Hematopoietic multipotent progenitor cell treated with erythropoietin and hydrocortisone succinate and interleukin-3 and kit ligand, for 6 days (in vitro differentiated cells): ENCODE data around the gene TSPAN5.
A peak's percentile ranks its signal among the peaks of the same experiment; 100 is the strongest.

Experiments
- DNase-seq: peaks from one replicate; pipeline ENCODE4 v3.0.0-alpha.2; 2015

The TSPAN5 gene

DNA sequence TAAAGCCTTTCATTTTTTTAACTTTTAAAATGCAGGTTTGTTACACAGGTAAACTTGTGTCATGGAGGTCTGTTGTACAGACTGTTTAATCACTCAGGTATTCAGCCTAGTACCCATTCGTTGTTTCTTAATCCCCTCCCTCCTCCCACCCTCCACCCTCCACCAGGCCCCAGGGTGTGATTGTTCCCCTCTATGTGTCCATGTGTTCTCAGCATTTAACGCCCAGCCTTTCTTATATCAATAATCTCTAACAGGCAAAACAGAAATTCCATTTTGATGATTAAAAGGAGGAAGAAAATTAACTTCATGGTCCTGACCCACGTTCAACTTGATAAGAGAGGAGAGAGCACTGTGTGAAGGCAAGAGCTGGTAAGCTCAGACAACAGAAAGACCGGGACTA lies 75.1 kb downstream of the TSPAN5 start:
- DNase-seq = no peak

DNA sequence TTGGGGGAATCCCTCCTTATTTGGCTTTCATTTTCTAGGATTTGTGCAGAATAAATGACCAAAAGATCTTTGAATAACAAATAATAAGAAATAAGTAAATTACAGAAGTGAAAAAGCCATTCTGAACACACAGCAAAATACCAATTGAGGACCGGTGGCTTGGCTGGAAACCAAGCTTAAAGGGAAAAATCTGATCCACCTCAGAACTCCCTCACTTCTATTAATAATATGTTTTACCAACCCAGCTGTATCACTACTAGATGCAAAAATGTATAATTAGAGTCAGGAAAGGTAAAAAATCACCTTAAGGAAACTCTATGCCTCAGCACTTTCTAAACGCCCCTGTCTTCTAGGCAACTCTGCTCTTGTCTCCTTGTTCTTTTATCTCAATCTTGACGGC lies 77.3 kb downstream of the TSPAN5 start:
- DNase-seq = no peak

DNA sequence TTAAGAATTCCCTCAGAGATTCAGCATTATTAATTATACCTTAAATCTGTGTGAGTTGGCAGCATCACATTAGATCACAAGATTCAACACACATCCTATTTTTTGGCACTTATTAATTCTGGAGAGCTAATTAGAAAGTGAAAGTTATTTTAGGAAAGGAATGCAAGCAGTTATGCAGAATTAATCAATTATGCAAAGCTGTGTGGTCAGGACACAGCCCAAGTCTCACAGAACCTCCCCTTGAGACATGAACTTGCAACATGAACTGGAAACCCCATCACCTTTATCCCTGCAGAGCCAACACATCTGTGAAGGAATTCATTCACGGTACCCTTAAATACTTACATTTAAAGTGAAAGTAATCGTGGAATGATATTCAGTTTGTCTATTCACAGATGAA lies 80.5 kb downstream of the TSPAN5 start:
- DNase-seq = no peak

DNA sequence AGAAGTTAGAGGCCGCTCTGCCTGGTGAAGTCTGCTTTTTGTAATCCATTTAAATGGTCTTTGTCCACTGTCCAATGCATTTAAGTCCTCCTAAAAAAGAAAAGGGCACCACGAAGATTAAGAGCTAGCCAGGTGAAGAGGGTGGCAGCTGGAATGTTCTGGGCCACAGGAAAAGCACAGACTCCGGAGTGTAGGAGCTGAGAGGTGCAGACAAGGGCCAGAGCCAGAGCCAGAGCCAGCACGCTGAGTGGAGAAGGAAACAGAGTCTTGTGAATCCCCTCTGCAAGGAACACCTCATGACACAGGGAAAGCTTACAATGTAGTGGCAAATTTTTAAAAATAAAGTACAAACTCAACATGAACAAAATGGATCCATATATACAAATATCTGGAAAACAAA lies 83.6 kb downstream of the TSPAN5 start:
- no peak for DNase-seq

DNA sequence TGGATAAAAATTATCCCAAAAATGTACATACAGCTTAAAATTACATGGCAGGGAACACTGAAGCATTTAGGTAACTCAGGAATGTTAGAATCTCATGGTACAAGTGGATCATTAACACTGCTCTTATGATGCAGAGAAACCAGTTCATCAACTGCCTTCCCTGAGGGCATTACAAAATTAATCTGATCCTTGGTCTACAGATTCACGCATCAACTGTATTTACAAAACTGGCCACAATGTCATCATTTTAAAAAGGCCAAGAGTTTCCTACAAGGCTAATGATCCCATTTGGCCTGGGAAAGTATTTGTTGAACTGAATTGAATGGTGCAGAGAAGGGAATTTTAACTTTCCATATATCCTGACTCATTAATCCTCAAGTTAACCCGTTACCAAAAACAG lies 84.6 kb downstream of the TSPAN5 start:
- DNase-seq = no peak

DNA sequence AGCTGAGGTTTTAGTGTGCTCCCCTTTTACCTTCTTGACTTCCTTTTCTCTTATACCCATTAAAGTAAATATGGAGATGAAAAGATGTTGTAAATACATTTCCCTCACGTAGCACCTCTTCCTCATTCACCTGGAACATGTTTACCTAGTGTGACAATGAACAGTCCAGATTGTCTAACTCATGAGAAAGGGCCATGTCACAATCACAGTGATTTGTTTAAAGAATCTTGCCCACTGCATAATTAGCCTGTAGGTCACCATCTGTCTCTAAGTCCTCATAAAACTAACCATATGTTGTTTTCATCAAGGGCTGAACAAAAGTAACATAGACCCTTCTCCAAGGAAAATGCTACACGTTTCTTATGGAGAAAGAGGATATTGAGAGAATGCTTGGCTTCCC lies 85.7 kb downstream of the TSPAN5 start:
- DNase-seq = no peak

DNA sequence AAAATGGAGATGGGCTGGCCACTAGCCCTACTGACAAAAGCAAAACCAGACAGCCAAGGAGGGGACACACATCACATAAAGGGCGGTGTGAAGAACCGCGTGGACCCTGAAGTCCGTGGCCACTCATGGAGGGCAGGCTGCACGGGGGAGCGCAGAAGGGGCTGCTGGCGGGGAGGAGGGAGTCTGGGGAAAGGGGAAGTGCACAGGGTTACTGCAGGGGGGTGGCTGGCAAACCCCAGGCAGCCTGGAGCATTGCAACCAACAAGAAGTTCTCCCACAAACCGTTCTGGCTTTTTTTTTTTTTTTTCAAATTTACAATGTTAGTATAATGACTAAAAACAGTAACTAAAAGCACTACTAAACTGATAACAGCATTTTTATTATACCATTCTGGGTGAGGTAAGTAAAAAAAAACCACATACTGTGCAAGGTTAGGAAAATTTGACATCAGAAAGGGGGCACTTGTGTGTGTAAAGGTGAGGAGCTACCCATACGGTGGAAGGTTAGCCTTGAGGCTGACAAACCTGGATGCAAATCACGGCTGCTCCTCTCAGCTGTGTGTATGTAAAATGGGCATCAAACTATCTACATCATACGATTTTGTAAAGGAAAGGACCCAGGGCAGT lies 87.1 kb downstream of the TSPAN5 start:
- peak; percentile 34 for DNase-seq

DNA sequence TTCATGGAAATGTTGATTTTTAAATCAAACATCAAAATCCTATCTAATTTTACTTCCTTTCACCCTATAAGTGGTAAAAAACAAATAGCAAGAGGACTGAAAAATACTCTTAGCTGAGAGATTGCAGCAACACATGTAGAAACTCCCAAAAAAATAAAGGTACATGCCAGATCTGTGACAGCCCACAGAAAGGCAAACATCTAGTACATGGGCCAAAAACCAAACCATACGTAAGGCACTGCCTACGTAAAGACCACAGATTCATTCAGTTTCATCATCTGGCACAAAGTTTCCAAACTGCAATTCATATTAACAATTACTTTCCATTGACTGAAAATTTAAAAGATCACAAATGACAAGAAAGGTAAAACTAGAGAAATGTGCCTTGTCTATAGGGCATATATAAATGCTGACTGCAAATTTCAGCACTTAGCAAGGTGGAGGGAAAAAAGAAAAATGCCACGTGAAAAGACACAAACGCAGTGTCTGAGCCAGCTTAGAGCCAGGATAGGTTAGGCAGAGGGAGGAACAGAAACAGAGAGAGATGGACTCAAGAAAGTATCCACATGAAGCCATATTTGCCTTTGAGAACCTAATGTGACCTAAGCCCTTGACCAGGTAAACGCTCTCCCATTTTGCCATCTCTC lies 88.1 kb downstream of the TSPAN5 start:
- DNase-seq = no peak

DNA sequence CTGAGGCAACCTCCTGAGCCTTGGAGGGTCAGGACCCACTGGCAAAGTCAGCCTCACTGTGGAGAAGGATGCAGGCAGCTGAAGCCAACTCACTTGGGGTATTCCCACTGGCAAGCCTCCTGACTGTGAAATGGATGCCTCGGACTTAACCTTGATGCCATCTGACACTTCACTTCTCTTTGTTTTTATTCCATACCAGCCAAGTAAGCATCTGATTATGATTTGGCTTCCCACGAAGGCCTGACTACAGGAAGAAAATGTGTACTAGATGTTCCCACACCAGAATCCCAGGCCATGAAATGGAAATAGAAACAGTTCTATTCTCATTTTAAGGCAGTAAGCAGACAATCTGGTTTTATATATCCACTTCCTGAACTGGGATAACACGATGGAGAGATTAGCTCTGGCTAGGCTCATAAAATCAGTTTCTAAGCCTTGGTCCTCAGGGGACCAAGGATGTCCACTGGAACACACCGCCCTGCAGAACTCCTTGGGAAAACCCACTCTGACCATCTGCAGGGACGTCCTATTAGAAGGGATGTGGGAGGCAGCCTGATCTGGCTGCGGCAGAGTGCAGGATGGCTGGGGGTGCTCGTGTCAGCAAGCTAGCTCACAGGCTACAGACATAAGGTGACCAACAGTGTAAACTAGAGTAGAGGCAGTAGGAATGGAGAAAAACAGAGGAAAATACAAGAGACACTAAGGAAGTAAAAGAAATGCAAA lies 89.3 kb downstream of the TSPAN5 start:
- DNase-seq = no peak

DNA sequence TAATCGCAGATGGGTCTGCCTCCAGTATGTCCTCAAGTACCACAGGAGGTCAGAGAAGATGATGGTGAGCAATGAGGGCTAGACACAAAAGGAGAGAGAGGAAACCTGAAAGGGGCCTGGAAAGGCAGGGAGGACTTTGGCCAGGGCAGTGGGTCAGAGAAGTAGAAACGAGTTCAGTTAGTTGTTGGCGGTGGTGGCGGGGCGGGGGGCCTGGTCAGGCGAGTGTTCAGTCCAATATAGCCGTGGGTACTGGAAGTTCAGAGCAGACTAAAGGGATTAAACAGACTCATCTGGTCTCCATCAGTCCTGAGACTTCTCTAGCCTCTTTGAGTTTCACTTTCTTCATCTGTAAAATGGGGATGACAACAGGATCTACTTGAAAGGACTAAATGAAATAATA lies 90.8 kb downstream of the TSPAN5 start:
- no peak for DNase-seq

DNA sequence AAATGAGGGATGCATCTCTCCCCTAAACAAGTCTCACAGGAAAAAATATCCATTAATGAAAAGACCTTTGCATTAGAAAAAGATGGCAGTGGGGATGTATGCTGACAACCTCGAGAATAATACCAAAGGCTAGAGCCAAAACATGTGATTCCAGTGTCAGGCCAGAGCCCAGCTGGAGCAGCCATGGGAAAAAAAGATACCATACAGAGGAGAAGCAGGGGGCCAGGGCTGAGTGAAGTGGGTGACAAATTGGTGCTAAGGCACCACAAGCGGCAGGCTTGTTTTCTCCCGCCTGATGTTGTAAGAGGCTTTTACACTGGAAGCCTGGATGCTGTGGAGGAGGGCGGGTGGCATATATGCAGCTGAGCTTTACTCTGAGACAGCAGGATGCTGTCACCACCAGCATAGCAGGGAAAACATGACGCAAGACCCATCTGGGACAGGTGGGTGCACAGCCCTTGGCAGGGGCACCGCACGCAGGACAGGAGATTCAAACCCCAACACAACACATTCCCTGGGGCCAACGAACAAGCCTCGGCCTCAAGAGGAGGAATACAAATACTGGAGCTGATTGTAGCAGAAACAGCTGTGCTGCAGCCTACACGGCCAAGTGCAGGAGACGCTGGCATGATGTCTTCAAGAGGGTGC lies 91.9 kb downstream of the TSPAN5 start:
- DNase-seq = no peak

DNA sequence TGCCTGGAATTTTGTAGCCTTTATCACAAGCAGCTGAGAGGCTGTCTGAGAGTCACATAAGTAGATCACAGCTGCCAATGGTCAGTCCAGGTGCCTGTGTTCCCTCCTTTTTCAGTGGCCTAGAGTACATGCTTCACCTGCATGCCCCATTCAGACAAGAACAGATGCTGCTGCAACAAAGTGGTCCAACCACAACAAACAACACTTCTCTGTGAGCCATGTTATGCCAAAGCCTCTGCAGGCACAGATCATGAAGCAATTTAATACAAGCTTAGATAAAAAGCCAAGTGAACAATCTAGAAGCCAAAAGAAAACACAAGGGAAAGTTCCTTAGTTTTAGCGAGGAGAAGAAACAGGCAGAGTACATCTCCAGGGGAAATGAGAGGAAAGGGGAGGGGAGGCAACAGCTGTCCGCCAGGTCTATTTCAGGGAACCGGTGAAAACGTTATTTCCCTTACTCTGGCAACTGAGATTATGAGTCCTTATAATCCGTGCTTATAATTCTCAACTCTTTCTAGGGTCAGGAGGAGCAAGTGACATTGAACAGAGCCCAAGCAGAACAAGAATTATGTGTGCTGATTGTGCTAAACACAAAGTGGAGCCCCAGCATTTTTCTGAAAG lies 92.6 kb downstream of the TSPAN5 start:
- no peak for DNase-seq

DNA sequence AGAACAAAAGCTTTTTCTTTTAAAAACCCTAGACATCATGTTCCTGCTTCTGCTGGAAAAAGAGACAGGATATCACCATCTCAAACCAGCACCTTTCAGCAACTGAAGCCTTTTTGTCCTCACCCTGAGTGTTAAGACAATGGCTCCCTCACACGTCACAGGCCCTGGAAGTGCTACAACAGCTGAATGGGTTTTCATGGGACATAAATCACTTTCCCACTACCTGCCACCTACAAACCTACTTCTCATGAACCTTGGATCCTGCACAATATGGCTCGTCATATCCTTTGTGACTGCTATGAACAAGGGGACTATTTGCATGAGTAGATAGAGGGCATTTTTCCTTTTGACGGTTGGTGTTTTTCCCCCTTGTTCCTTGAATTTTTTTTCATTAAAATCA lies 93.6 kb downstream of the TSPAN5 start:
- no peak for DNase-seq

DNA sequence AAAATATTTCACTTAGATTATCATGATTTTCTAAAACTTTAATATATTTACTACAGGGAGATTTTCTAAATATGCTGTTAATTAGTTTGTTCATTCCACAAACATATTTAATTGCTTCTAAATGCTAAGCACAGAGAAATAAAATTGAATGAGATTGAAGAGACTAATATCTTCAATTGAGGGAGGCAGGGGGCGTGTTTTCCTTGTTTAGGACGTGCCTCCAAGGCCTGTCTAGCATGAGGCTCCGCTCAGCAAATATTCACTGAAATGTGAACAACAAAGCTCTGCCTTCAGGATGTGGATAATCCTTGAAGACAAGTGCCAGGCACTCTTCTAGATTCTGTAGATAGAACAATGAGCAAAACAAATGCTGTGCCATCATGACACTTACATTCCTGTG lies 98.1 kb downstream of the TSPAN5 start:
- DNase-seq = no peak

DNA sequence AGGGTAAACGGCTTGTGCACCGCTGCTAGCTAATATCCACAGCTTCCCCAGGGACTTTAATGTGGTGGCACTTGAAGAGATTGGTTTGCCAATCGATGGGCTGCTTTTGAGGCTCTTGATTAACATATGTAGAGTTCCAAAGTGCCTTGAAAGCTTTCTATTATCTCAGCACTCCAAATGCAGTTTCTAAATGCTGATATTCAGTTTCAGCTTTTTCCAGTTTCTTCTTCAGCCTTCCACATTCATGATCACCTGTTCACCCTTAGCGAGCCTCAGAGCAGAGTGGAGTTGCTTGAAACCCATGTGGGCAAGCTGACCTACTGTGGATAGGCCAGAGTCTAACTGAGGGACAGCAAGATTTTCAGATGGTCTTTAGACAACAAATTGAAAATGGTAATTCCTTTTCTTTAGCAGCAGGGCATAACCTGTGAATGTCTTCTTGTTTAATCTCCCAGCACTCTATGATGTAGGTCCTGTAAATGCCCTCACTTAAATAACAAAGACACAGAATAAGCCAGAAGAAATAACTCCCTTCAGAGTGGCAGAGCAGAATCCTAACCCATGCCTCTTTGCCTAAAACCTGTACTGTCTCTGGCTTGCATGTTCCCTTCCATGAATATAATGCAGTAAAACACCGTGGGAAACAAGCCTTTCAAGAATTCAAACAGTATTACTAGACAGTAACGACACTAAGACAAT lies 99.8 kb downstream of the TSPAN5 start:
- no peak for DNase-seq

DNA sequence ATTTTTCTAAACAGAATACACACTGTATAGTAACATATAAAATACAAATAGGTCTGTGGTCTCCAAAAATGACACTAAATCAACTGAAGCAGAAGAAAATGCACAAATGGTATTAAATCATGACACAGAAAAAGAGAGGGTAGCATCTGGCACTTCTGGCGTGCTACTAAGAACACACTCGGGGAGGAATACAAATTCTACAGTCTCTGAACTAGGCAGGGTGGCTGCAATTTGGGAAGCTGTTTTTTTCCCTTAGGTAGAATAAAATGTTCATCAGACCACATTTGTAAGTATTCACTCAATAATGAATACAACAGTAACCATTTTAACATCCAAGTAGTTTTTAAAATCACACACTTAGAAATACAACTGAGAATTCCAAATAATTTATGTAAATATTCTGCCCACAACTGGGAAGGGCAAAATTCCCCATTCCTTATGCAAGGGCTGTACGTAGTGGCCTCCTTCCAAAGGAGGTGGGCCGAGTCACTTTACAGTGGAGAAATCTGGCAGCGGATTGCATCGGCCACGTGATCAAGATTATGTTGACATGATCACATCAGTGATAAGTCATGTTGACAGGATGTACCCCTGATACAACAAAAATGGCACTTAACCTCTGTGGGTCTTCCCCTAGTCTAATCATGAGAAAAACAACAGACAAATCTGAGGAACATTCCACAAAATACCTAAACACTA lies 101.1 kb downstream of the TSPAN5 start:
- no peak for DNase-seq

DNA sequence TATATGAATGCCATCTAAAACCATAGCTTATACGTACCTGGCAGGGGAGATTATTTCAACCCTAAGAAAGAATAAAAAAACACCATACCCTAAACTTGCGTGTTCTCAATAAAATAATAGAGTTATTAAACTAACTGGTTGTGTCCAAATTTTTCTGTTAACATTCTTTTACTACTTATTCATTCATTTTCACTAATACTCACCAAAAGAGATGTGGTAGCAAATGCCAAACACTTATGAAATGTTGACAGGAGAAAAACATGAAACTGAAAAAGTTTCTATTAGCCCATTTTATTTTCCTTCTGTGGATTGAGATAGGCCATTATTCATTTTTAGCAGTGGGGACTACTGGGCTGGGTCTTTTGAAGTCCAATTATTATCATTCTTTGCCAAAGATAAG lies 102.0 kb downstream of the TSPAN5 start:
- DNase-seq = no peak

DNA sequence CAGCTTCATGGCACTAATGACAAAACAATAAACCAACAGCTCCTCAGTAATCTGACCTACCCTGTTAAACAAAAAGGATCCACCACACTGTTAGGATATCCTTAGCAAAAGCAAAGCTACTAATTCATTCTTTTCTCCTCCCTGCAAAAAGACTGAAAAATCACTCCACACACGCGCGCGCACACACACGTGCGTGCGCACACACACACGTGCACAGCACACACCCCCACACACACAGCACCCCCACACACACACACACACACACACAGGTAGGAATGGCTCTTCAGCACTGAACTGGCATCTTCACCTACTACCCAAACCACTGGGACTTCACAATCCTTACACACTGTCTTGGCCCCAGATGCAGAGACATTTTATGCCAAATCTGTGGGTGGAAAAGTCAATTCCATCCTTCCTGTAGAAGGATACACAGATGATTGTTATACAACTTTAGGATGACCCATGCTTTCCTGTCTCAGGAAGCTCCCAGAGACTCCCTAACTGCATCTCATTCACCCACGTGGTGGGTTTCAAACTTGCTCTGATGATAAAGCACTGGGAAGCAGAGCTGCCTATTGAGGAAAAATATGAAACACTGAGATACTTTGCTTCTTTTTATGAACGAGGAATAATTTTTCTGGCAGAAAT lies 102.5 kb downstream of the TSPAN5 start:
- DNase-seq = no peak

DNA sequence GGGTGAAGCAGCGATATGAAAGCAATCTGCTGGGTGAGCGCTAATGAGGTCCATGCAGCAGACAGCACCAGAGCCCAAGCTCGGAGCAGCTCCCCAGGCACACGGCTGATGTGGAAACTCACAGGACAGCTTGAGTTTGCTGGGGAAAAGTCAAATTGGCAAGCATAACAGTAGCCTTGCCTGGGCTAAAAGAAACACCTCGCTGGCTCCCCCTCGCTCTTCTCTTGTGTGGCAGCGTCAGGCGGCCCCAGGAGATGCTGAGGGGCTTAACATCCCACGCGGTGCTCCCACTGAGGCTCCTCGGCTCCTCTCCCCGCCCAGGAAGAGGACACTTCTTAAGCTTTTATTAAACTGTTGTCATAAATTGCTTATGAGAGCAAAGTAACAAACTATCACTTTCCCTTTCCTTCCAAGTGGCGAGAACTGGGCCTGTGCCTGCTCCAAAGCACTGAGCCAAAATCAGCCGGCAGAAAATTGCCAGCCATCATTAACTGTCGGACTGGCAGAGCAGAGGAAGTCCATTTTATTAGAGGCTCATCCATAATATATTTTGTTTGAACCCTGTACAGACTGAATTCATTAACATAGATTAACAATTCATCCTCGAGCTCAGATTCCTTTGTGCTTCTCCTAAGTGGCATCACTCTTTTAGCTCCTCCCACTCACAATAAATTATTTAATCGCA lies 111.4 kb downstream of the TSPAN5 start:
- no peak for DNase-seq

DNA sequence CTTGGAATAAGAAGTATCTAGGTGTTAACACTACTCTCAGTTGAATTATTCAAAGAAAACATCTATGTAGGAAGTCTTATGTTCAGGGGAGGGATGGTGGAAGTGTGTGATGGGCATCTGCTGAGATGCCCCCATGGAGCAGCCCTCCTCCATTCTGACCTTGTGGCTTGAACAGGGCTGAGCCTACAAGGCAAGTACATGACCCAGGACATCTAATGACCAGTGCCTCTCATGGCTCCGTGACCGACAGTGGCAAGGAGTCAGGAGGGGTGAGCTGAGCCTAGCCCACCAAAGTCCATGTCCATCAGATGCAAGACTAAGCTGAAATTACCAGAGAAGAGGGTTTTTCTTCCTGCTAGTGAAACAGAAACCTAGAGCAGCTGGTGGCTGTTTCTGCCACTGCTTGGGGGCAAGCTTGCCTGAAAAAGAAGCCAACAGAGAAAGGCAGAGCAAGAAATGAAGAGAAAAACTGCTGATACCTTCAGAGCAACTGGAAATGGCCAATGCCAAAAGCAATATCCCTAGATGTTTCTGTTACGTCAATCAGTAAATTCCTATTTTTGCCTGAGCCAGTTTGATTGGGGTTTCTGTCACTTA lies 113.5 kb downstream of the TSPAN5 start:
- DNase-seq = no peak
